HepG2 (cell line): Measurements from ENCODE around the gene SLIRP. TPM values are rescaled to one million over a fixed set of nuclear protein-coding genes. Genes with fewer than 3 reads are reported as not detected.
A peak's percentile ranks its signal among the peaks of the same experiment; 100 is the strongest.

Source experiments
- FLYWCH1 ChIP-seq: sonication (generic); formaldehyde crosslinking; IDR thresholded peaks from 2 replicates; pipeline ENCODE4 v1.8.1; 2023; ENCODE audit warnings: mild to moderate bottlenecking, missing genetic modification reagents
- FOXC1 ChIP-seq: sonication (generic); formaldehyde crosslinking; IDR thresholded peaks from 2 replicates; pipeline ENCODE4 v1.8.0; 2022; ENCODE audit warnings: mild to moderate bottlenecking, missing genetic modification reagents, borderline replicate concordance
- KDM5A ChIP-seq: fragments of 200-600 bp; sonication (generic); IDR thresholded peaks from 2 replicates; pipeline ENCODE4 v1.7.0; 2018; ENCODE audit warnings: antibody characterized with exemption, mild to moderate bottlenecking, low read length, borderline replicate concordance
- KDM5B ChIP-seq: sonication (generic); formaldehyde crosslinking; IDR thresholded peaks from 2 replicates; pipeline ENCODE4 v1.4.0; 2020; ENCODE audit warnings: missing genetic modification reagents, mild to moderate bottlenecking, borderline replicate concordance
- SNAPC2 ChIP-seq: sonication (generic); formaldehyde crosslinking; IDR thresholded peaks from 2 replicates; pipeline ENCODE4 v1.8.1; 2022; ENCODE audit warnings: mild to moderate bottlenecking, missing genetic modification reagents
- ZC3H4 ChIP-seq: sonication (generic); formaldehyde crosslinking; IDR thresholded peaks from 2 replicates; pipeline ENCODE4 v1.4.0; 2020; ENCODE audit warnings: missing genetic modification reagents, borderline replicate concordance
- ZNF274 ChIP-seq: sonication (generic); formaldehyde crosslinking; IDR thresholded peaks from 2 replicates; pipeline ENCODE4 v1.5.1; 2020; ENCODE audit warnings: mild to moderate bottlenecking, missing genetic modification reagents
- ZNF629 ChIP-seq: sonication (generic); formaldehyde crosslinking; conservative IDR thresholded peaks from 2 replicates; pipeline ENCODE4 v1.5.0; 2020; ENCODE audit warnings: missing genetic modification reagents
- ZSCAN9 ChIP-seq: IDR thresholded peaks from 2 replicates; pipeline ENCODE4 v1.6.1; 2016; ENCODE audit warnings: borderline replicate concordance
- polyA plus RNA-seq, 8 experiments: library from polyadenylated mRNA; depleted of rRNA in 3 of 8; stranded (reverse) in 7 of 8; unstranded in 1 of 8; fragments of >200 nt; fragmentation: Illumina TruSeq in 4 of 8; extraction: Trizol in 4 of 8; gene quantifications; 2 replicates each; pipeline versions ENCODE4 v1.2.1 to v1.2.3, GENCODE V29; 2011 to 2016; ENCODE audit warnings: low read depth in 4 of 8, missing spikeins in 1 of 8, mixed read lengths in 1 of 8; ENCODE audit not compliant: insufficient read depth in 1 of 8
- total RNA-seq, 5 experiments: library from RNA; depleted of rRNA; stranded (reverse); fragments of >200 nt; fragmentation: Illumina TruSeq; extraction: Trizol; gene quantifications; 2 replicates each; pipeline ENCODE4 v1.2.3, GENCODE V29; 2016; ENCODE audit warnings: low read depth in 1 of 5
- TF ChIP-seq, protein P1 (sequence below): sonication (generic); formaldehyde crosslinking; IDR thresholded peaks from 2 replicates; pipeline ENCODE4 v1.4.0; 2020; ENCODE audit warnings: mild to moderate bottlenecking, missing genetic modification reagents
- TF ChIP-seq, protein P2 (sequence below): sonication (generic); formaldehyde crosslinking; IDR thresholded peaks from 2 replicates; pipeline ENCODE4 v1.5.0; 2020; ENCODE audit warnings: mild to moderate bottlenecking, missing genetic modification reagents
- TF ChIP-seq, protein P3 (sequence below): sonication (generic); formaldehyde crosslinking; IDR thresholded peaks from 2 replicates; pipeline ENCODE4 v1.8.1; 2023; ENCODE audit warnings: mild to moderate bottlenecking, missing genetic modification reagents, borderline replicate concordance
- TF ChIP-seq, protein P4 (sequence below): sonication (generic); formaldehyde crosslinking; IDR thresholded peaks from 2 replicates; pipeline ENCODE4 v1.4.0; 2020; ENCODE audit warnings: missing genetic modification reagents, borderline replicate concordance
- TF ChIP-seq, protein P5 (sequence below): sonication (generic); formaldehyde crosslinking; IDR thresholded peaks from 2 replicates; pipeline ENCODE4 v1.5.0; 2020; ENCODE audit warnings: missing genetic modification reagents
- TF ChIP-seq, protein P6 (sequence below), 2 experiments: sonication (generic) in 1 of 2; formaldehyde crosslinking in 1 of 2; IDR thresholded peaks; 2 replicates each; pipeline versions ENCODE4 v1.5.1 to v1.6.1; 2011 to 2020; ENCODE audit warnings: borderline replicate concordance in 1 of 2, low read depth in 1 of 2, low read length in 1 of 2, mild to moderate bottlenecking in 1 of 2, missing genetic modification reagents in 1 of 2, moderate library complexity in 1 of 2
- TF ChIP-seq, protein P7 (sequence below): sonication (generic); formaldehyde crosslinking; IDR thresholded peaks from 2 replicates; pipeline ENCODE4 v1.9.0; 2021; ENCODE audit warnings: missing genetic modification reagents, mild to moderate bottlenecking, borderline replicate concordance

The SLIRP gene
- total and polyA plus RNA-seq, 2 of the 13 experiments (the other 11 are each of a cell fraction or from before 2014, with no cell fraction given): 281 to 548 TPM

DNA sequence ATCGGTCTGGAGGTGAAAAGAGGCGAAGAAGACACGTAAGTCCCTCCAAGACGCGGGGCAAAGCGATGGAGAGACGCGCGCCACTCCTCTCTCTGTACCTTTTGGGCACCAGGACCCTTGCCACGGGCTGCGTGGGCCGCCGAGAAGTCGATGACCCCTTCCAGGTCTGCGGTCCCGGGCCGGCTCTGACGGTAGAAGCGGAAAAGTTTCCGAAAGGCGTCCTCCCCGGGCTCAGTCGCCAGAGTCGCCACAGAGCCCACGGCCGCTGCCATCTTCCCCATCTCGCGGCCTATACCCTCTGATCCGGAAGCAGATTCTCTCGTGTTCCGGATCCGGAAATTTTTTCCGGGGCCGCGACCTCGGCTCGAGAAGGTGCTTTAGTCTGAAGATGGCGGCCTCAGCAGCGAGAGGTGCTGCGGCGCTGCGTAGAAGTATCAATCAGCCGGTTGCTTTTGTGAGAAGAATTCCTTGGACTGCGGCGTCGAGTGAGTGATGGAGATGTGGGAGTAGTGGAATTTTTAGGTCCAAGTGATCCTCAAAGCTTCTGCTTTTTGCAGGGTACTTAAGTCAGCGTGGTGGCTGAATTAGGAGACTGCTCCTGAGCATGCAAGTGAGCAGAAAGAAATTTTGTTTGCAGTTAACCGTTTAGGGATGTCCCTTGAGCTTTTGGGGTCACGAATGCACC, at the start of gene SLIRP, which contains the start of gene ALKBH1 (continued):
- TF ChIP-seq, protein P1, sequence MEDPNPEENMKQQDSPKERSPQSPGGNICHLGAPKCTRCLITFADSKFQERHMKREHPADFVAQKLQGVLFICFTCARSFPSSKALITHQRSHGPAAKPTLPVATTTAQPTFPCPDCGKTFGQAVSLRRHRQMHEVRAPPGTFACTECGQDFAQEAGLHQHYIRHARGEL (CRISPR knock-in tag): no peak
- 0 out of 2 replicates have a peak, but pooled peaks have one; percentile 48 for TF ChIP-seq ZNF274
- TF ChIP-seq ZSCAN9 (CRISPR knock-in tag): 0 out of 2 replicates have a peak, but pooled peaks have one; percentile 61
- no peak for TF ChIP-seq FLYWCH1 (CRISPR knock-in tag)
- no peak for TF ChIP-seq ZC3H4 (CRISPR knock-in tag)
- TF ChIP-seq, protein P2, sequence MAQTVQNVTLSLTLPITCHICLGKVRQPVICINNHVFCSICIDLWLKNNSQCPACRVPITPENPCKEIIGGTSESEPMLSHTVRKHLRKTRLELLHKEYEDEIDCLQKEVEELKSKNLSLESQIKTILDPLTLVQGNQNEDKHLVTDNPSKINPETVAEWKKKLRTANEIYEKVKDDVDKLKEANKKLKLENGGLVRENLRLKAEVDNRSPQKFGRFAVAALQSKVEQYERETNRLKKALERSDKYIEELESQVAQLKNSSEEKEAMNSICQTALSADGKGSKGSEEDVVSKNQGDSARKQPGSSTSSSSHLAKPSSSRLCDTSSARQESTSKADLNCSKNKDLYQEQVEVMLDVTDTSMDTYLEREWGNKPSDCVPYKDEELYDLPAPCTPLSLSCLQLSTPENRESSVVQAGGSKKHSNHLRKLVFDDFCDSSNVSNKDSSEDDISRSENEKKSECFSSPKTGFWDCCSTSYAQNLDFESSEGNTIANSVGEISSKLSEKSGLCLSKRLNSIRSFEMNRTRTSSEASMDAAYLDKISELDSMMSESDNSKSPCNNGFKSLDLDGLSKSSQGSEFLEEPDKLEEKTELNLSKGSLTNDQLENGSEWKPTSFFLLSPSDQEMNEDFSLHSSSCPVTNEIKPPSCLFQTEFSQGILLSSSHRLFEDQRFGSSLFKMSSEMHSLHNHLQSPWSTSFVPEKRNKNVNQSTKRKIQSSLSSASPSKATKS: no peak
- TF ChIP-seq, protein P3, sequence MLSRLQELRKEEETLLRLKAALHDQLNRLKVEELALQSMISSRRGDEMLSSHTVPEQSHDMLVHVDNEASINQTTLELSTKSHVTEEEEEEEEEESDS (CRISPR knock-in tag): no peak
- peak; percentile 97 for TF ChIP-seq KDM5A
- TF ChIP-seq ZNF629 (CRISPR knock-in tag): 0 out of 2 replicates have a peak, but pooled peaks have one; percentile 19
- TF ChIP-seq, protein P4, sequence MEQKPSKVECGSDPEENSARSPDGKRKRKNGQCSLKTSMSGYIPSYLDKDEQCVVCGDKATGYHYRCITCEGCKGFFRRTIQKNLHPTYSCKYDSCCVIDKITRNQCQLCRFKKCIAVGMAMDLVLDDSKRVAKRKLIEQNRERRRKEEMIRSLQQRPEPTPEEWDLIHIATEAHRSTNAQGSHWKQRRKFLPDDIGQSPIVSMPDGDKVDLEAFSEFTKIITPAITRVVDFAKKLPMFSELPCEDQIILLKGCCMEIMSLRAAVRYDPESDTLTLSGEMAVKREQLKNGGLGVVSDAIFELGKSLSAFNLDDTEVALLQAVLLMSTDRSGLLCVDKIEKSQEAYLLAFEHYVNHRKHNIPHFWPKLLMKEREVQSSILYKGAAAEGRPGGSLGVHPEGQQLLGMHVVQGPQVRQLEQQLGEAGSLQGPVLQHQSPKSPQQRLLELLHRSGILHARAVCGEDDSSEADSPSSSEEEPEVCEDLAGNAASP: peak; percentile 72
- TF ChIP-seq FOXC1 (CRISPR knock-in tag): peak; percentile 58
- TF ChIP-seq, protein P5, sequence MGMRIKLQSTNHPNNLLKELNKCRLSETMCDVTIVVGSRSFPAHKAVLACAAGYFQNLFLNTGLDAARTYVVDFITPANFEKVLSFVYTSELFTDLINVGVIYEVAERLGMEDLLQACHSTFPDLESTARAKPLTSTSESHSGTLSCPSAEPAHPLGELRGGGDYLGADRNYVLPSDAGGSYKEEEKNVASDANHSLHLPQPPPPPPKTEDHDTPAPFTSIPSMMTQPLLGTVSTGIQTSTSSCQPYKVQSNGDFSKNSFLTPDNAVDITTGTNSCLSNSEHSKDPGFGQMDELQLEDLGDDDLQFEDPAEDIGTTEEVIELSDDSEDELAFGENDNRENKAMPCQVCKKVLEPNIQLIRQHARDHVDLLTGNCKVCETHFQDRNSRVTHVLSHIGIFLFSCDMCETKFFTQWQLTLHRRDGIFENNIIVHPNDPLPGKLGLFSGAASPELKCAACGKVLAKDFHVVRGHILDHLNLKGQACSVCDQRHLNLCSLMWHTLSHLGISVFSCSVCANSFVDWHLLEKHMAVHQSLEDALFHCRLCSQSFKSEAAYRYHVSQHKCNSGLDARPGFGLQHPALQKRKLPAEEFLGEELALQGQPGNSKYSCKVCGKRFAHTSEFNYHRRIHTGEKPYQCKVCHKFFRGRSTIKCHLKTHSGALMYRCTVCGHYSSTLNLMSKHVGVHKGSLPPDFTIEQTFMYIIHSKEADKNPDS (CRISPR knock-in tag): no peak
- TF ChIP-seq SNAPC2 (CRISPR knock-in tag): peak; percentile 77; the same call in 1 of the 2 replicates
- TF ChIP-seq KDM5B (CRISPR knock-in tag): peak; percentile 49; the same call in 1 of the 2 replicates
- TF ChIP-seq, protein P6, sequence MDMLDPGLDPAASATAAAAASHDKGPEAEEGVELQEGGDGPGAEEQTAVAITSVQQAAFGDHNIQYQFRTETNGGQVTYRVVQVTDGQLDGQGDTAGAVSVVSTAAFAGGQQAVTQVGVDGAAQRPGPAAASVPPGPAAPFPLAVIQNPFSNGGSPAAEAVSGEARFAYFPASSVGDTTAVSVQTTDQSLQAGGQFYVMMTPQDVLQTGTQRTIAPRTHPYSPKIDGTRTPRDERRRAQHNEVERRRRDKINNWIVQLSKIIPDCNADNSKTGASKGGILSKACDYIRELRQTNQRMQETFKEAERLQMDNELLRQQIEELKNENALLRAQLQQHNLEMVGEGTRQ (IDR thresholded peaks at IDR 0.05; ENCODE audit: low read depth, low read length): no peak
- TF ChIP-seq, protein P6 (CRISPR knock-in tag; IDR thresholded peaks at IDR 0.05; ENCODE audit: borderline replicate concordance): no peak
- TF ChIP-seq, protein P7, sequence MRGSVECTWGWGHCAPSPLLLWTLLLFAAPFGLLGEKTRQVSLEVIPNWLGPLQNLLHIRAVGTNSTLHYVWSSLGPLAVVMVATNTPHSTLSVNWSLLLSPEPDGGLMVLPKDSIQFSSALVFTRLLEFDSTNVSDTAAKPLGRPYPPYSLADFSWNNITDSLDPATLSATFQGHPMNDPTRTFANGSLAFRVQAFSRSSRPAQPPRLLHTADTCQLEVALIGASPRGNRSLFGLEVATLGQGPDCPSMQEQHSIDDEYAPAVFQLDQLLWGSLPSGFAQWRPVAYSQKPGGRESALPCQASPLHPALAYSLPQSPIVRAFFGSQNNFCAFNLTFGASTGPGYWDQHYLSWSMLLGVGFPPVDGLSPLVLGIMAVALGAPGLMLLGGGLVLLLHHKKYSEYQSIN (CRISPR knock-in tag): no peak; the same call in 1 of the 2 replicates
